ENCODE results near the gene PACS2.

Gene PACS2

GRCh38 chr14:105389534-105389933, 75.0 kb downstream of the PACS2 start:
- DNase-seq: no peak

DNA sequence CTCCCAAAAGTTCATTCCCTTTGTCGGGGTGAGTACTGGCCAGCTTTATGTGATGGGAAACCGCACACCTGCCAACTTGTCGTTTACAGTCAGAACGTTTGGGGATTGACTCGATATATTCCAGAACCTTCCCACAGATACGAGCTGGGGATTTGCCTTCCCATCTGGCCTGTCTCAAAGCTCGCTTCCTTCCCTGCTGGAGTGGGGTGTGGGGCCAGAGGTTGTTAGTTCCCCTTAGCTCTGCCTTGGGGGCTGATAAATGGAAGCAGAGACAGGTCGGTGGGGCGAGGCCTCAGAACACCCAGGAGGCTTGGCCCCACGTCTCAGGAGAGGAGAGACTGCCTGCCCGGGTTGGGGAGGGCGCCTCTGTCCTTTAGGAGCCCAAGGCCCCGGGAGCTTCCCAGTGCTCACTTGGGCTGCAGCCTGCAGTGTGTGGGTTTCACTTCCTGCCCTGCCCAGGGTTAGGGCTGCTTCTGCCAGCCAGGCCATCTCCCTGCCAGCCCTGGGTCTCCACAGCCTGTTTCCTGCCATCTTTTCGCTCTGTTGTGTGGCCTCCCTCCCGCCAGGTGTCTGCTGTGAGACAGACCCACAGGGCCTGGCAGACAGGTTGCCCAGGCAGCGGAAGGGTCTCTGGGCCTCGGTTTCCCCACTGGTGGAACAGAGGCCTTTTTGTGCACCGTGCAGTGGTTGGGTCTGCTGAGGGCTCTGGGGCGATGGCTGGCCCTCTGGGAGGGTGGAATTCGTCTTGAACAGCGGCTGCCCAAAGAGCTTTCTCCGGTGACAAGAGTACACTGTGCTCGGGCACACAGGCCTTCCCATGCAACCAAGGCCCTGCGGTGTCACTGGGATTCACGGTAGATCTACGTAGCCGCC, 75.7 kb downstream of the PACS2 start:
- no peak for DNase-seq

GRCh38 chr14:105390849-105391500, 76.4 kb downstream of the PACS2 start:
- DNase-seq: no peak

GRCh38 chr14:105391541-105391940, 77.0 kb downstream of the PACS2 start:
- no peak for DNase-seq

- DNase-seq: no peak
Observed at GRCh38 chr14:105392131-105393090, 77.9 kb downstream of the PACS2 start.

DNA sequence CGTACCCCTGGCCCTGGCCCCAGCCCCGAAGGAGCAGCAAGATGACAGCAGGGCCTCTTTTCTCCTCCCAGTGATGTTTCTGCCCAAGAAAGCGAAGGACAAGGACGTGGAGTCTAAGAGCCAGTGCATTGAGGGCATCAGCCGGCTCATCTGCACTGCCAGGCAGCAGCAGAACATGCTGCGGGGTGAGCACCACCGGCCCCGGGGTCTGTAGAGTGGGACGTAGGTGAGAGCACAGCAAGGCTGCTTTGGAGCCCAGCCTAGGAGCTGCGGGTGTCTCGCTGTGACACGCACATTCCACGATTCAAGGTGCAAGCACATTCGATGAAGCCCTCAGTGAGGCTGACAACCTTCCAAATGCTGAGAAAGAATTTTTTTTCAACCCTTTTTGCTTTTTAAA, 78.6 kb downstream of the PACS2 start:
- no peak for DNase-seq

DNA sequence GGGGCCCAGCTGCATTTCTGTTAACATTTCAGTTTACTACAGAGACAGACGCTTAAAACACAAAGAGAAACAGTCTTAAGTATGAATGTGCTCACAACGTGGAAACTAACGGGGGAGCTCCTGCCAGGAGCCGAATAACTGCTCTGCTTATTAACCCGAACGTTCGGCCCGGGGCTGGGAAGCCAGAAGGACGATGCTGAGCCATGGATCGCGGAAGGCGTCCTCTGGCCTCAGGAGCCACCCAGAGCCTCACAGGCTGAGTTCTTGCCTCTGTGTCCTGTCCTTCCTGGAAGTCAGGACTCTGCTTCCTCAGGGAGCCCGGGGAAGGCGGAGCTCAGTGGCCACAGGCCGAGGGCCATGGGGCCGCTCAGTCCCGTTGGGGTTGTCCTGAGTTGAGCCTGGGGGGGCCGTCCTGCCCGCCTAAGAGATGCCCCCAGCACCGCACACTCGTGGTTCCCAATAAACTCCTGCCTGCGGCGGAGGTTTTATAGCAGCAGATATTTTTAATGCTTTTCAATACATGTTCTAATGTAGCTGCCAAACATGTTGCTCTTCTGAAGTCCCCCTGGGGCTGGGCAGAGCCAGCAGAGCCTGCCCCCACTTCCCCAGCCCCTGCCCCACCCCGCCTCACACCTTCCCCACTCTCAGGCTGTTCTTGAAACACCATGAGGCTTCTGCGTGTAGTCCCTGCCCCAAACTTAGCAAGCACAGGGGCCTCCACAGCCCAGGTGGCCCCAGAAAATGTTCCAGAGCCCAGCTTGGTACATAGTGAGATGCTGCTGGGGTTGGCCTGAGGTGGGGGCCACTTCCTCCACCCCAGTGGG, 80.4 kb downstream of the PACS2 start:
- DNase-seq: no peak

DNA sequence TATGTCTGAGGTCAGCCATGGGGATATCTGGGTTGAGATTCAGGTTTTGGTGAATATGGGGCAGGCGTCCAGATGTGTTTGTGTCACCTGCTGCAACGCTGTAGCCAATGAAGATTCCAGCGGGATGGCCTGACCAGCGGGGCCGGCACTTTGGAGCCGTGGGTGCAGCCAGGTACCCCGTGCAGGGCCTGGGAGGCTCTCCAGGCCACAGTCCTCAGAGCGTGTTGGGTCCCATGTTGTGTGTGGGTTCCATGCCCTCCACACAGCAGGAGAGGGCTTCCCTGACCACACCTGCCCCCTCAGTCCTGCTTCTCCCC, 80.9 kb downstream of the PACS2 start:
- DNase-seq: no peak

DNA sequence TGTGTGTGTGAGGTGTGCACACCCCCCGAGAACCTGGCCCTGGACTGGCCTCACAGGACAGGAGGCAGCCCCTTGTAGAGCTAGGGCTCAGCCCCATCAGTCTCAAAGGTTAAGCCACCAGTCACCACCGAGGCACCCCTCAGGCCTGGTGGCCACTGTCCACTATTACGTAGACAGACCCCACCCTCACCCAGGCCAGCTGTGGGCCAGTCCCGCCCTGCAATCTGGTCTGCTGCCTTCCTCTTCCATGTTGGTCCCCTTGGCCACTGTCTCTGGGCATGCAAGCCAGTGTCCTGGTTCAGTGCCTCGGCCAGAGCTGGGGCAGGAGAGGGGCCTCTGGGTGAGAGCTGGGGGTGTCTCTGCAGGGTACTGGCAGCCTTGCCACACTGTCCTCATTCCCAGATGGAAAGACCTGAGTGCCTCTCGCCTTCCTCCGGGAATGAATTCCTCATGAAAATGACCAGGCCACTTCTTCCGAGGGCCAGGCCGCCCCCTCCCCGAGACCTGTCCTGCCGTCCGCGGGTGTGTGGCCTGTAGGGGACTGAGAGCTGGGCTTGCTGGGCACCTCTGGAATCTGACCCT, 82.9 kb downstream of the PACS2 start:
- DNase-seq: no peak

DNA sequence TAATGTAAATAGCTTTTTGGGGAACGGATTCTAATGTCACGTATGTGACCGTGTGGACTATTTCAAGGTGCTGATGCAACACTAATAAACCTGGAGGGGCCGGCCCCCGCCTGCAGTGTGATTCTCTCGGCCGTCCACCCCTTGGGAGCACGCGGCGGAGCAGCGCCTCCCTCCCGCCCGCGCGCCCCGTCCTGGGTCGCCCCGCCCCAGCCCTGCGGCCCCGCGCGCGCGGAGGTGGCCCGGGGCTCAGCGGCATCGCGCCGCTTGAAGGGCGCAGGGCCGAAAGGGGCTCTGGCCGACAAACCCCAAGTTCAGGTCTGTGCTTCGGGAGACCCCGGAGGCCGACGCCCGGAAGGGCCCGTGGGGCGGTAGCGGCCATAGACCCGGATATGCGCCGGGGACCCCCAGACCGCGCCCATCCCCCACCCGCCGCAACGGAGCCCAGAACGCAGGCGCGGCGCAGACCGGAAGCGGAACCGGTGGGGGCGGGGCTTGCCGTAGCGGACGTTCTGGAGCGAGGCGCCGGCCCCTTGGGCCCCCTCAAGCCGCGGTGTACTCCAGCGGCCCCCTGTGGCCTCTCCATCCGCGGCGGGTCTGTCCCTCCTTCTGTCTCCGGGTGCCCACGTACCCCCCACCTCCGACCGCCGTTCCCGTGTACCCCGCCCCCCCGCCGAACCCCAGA, 83.6 kb downstream of the PACS2 start, which contains the start of gene TEX22:
TEX22 (plus strand) TSS at position 495 of the 682 bp plus-strand sequence. CDS start 803 bp downstream, outside the sequence.
- peak; percentile 96 for DNase-seq

- no peak for DNase-seq
Observed at GRCh38 chr14:105398726-105399465, 84.3 kb downstream of the PACS2 start.

DNA sequence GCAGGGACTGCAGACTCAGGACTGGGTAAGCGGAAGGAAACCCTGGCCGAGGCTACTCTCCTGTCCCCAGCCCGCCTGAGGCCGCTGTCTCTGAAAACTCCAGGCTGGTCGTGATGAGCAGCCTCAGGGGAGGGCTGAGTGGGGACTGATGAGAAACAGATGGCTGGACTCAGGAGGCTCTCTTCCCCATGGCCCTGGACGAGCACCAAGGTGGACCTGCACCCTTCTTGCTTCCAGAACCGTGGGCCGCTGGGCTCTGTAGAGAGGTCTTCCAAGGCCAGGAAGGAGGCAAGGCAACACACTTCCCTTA, 84.9 kb downstream of the PACS2 start:
- no peak for DNase-seq

GRCh38 chr14:105400016-105400415, 85.5 kb downstream of the PACS2 start:
- no peak for DNase-seq

GRCh38 chr14:105401699-105402098, 87.2 kb downstream of the PACS2 start:
- no peak for DNase-seq

DNA sequence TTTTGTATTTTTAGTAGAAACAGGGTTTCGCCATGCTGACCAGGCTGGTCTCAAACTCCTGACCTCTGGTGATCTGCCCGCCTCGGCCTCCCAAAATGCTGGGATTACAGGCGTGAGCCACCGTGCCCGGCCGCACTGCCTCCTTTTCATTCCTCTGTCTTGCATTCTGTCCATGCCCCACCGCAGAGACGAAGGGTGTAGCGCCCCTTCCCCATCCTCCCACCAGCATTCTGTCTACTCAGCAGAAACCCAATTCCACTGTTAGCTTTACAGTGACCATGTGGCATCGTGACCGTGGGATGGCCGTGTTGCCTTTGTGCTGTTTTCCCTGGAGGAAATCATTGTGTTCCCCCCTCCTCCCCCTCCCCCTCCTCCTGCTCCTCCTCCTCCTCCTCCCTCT, 94.0 kb downstream of the PACS2 start:
- DNase-seq: no peak

- no peak for DNase-seq
Observed at GRCh38 chr14:105409364-105409763, 94.8 kb downstream of the PACS2 start.

DNA sequence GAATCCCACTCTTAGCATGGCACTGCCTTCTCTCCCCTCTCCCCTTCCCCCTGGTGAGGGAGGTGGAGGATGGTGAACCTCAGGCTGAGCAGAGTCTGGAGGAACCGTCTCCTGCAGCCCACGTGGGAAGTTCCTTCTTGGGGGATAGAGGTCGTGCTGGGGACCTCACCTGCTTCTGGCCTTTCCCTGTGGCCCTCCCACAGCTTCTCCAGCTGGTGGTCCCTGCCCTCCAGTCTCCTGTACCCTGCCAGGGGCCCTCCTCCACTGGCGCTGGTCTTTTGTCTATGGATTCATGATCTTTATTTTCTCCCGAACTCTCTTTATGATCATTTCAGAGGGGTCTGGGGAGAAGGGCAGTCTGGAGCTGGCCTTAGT, 96.1 kb downstream of the PACS2 start:
- DNase-seq: no peak

GRCh38 chr14:105411017-105411941, 96.7 kb downstream of the PACS2 start:
- peak; percentile 18 for DNase-seq

DNA sequence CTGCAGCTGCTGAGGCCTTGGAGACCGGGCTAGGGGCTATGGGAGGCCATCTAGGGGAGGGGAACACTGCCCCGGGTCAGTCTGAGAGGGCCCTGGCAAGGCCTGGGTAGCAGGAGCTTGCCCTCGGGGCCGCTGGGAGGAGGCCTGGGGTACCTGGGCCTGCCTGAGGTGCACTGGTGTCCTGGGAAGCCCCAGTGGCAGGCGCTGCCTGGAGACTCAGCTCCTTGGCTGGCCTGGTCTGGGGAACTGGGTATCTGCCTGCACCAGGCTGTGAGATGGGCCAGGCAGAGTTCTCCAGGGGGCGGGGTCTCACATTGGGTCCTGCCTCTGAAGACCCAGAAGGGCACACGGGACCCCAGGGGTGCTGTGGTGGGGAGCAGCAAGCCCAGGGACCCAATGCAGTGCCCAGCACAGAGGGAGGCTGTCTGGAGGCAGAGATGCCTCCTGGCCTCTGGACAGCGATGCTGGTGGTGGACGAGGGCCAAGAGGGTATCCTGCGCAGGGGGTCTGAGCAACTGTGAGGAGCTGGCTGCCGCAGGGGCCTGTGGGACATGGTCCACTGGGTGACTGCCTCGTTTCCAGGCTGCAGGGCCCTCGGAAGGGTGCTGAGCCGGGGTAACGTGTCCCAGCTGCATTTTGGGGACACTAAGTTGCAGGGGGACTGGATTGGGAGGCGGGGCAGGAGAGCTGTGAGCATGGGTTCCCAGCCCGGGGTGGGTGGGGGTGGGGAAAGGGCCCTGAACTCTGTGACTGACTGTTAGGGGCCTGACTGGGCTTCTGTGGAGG, 97.6 kb downstream of the PACS2 start:
- DNase-seq: peak; percentile 12

All from activated CD8-positive, alpha-beta memory T cell treated with anti-CD3 and anti-CD28 coated beads, Interleukin-2, amount 50 U/mL, for 4 hours (primary cell).